ENCODE measurements around the gene RNU5D-1. TPM values are rescaled to one million over a fixed set of nuclear protein-coding genes. Genes with fewer than 3 reads are reported as not detected.
A peak's percentile ranks its signal among the peaks of the same experiment; 100 is the strongest.

The RNU5D-1 gene
- total and polyA plus RNA-seq, 2 of the 13 experiments (the other 11 are each of a cell fraction or from before 2014, with no cell fraction given) = 165 TPM; not detected in 1

DNA sequence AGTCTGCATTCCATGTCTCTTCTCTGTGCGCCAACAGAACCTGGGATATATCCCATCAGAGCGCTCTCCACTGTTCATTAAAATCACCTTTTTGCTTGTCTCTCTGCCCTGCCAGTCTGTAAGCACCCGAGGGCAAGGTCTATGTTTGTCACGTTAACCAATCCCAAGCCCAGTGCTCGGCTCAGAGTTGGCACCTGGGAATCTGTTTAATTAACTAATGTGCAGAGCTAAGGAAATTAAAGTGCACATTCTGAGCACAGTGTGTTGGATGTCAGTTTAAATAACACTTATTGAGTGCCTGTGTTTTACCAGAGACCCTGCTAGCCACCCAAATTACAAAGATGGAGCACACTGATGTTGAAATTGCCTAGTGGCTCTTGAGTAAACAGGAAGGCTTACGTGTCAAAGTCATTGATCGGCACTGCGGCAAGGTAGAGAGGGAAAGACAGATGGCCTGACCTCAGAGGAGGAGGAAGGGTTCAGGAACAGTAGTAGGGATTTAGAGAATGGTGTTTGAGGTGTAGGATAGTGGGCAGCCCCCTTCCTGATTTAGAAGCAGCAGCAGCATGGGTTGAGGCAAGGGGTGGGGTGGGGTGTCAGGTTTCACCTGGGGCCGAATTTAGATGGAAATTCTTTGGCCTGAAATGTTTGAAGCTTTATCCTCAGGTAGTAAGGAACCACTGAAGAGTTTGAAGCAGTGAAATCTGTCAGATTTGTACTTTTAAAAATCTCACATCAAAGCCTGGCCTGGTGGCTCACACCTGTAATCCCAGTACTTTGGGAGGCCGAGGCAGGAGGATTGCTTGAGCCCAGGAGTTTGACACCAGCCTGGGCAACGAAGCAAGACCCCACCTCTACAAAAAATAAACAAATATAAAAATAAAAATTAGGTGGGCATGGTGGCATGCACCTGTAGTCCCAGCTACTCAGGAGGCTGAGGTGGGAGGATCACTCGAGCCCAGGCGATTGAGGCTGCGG is 48.8 kb downstream of the RNU5D-1 start (continued):
- TF ChIP-seq, protein P1, sequence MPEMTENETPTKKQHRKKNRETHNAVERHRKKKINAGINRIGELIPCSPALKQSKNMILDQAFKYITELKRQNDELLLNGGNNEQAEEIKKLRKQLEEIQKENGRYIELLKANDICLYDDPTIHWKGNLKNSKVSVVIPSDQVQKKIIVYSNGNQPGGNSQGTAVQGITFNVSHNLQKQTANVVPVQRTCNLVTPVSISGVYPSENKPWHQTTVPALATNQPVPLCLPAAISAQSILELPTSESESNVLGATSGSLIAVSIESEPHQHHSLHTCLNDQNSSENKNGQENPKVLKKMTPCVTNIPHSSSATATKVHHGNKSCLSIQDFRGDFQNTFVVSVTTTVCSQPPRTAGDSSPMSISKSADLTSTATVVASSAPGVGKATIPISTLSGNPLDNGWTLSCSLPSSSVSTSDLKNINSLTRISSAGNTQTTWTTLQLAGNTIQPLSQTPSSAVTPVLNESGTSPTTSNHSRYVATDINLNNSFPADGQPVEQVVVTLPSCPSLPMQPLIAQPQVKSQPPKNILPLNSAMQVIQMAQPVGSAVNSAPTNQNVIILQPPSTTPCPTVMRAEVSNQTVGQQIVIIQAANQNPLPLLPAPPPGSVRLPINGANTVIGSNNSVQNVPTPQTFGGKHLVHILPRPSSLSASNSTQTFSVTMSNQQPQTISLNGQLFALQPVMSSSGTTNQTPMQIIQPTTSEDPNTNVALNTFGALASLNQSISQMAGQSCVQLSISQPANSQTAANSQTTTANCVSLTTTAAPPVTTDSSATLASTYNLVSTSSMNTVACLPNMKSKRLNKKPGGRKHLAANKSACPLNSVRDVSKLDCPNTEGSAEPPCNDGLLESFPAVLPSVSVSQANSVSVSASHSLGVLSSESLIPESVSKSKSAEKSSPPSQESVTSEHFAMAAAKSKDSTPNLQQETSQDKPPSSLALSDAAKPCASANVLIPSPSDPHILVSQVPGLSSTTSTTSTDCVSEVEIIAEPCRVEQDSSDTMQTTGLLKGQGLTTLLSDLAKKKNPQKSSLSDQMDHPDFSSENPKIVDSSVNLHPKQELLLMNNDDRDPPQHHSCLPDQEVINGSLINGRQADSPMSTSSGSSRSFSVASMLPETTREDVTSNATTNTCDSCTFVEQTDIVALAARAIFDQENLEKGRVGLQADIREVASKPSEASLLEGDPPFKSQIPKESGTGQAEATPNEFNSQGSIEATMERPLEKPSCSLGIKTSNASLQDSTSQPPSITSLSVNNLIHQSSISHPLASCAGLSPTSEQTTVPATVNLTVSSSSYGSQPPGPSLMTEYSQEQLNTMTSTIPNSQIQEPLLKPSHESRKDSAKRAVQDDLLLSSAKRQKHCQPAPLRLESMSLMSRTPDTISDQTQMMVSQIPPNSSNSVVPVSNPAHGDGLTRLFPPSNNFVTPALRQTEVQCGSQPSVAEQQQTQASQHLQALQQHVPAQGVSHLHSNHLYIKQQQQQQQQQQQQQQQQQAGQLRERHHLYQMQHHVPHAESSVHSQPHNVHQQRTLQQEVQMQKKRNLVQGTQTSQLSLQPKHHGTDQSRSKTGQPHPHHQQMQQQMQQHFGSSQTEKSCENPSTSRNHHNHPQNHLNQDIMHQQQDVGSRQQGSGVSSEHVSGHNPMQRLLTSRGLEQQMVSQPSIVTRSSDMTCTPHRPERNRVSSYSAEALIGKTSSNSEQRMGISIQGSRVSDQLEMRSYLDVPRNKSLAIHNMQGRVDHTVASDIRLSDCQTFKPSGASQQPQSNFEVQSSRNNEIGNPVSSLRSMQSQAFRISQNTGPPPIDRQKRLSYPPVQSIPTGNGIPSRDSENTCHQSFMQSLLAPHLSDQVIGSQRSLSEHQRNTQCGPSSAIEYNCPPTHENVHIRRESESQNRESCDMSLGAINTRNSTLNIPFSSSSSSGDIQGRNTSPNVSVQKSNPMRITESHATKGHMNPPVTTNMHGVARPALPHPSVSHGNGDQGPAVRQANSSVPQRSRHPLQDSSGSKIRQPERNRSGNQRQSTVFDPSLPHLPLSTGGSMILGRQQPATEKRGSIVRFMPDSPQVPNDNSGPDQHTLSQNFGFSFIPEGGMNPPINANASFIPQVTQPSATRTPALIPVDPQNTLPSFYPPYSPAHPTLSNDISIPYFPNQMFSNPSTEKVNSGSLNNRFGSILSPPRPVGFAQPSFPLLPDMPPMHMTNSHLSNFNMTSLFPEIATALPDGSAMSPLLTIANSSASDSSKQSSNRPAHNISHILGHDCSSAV (CRISPR knock-in tag; IDR thresholded peaks at IDR 0.05; ENCODE audit: borderline replicate concordance) = no peak
- TF ChIP-seq SIX4 (CRISPR knock-in tag; IDR thresholded peaks at IDR 0.05) (peak; percentile 52; the same call in 1 of the 2 replicates), ZNF614 (CRISPR knock-in tag; IDR thresholded peaks at IDR 0.05; ENCODE audit: borderline replicate concordance) (peak; percentile 78; the same call in 1 of the 2 replicates), KLF6 (CRISPR knock-in tag; IDR thresholded peaks at IDR 0.05) (peak; percentile 78), SCMH1 (CRISPR knock-in tag; IDR thresholded peaks at IDR 0.05; ENCODE audit: borderline replicate concordance) (no peak), ZBTB7A (CRISPR knock-in tag; IDR thresholded peaks at IDR 0.05) (peak; percentile 86; the same call in 1 of the 2 replicates), DMAP1 (CRISPR knock-in tag; IDR thresholded peaks at IDR 0.05) (peak; percentile 97), ZNF781 (CRISPR knock-in tag; IDR thresholded peaks at IDR 0.05; ENCODE audit: borderline replicate concordance, not compliant biosample characterization) (peak; percentile 77), ZFP36L1 (CRISPR knock-in tag; IDR thresholded peaks at IDR 0.05) (peak; percentile 80; the same call in 1 of the 2 replicates), FOXK1 (CRISPR knock-in tag; IDR thresholded peaks at IDR 0.05; ENCODE audit: borderline replicate concordance, low read depth) (peak; percentile 87; the same call in 1 of the 2 replicates), HNF4A (CRISPR knock-in tag; IDR thresholded peaks at IDR 0.05) (peak; percentile 86), HNRNPK (IDR thresholded peaks at IDR 0.05; ENCODE audit: low read depth, low read length, poor library complexity, severe bottlenecking) (no peak)
- TF ChIP-seq, protein P2, sequence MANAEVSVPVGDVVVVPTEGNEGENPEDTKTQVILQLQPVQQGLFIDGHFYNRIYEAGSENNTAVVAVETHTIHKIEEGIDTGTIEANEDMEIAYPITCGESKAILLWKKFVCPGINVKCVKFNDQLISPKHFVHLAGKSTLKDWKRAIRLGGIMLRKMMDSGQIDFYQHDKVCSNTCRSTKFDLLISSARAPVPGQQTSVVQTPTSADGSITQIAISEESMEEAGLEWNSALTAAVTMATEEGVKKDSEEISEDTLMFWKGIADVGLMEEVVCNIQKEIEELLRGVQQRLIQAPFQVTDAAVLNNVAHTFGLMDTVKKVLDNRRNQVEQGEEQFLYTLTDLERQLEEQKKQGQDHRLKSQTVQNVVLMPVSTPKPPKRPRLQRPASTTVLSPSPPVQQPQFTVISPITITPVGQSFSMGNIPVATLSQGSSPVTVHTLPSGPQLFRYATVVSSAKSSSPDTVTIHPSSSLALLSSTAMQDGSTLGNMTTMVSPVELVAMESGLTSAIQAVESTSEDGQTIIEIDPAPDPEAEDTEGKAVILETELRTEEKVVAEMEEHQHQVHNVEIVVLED (CRISPR knock-in tag; IDR thresholded peaks at IDR 0.05; ENCODE audit: borderline replicate concordance) = peak; percentile 52; the same call in 1 of the 2 replicates
- TF ChIP-seq, protein P3, sequence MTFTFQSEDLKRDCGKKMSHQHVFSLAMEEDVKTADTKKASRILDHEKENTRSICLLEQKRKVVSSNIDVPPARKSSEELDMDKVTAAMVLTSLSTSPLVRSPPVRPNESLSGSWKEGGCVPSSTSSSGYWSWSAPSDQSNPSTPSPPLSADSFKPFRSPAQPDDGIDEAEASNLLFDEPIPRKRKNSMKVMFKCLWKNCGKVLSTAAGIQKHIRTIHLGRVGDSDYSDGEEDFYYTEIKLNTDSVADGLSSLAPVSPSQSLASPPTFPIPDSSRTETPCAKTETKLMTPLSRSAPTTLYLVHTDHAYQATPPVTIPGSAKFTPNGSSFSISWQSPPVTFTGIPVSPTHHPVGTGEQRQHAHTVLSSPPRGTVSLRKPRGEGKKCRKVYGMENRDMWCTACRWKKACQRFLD (CRISPR knock-in tag; IDR thresholded peaks at IDR 0.05; ENCODE audit: borderline replicate concordance) = no peak
- TF ChIP-seq, protein P4, sequence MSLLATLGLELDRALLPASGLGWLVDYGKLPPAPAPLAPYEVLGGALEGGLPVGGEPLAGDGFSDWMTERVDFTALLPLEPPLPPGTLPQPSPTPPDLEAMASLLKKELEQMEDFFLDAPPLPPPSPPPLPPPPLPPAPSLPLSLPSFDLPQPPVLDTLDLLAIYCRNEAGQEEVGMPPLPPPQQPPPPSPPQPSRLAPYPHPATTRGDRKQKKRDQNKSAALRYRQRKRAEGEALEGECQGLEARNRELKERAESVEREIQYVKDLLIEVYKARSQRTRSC (CRISPR knock-in tag; IDR thresholded peaks at IDR 0.05; ENCODE audit: low read depth) = no peak

Data from HepG2 (cell line).